Measurements from ENCODE around the gene NIN. TPM values are rescaled to one million over a fixed set of nuclear protein-coding genes. Genes with fewer than 3 reads are reported as not detected.

NIN gene
- total and polyA plus RNA-seq, 4 donors, result 1.7 to 11.1 (median 4.0) TPM

DNA sequence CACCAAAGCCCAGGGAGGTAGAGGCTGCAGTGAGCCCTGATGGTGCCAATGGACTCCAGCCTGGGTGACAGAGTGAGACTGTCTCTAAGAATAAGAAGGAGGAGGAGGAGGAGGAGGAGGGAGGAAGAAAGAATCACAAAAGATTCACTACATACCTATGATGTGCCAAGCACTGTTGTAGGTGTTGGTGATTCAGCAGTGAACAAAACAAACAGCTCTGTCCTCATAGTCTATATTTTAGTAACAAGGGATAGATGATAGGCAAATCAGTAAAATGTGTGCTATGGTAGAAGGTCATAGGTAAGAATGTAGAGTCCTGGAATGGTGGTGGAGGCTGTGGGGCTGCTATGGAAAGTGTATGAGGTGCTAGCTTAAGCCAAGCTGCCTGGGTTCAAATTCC lies 22.9 kb upstream of the NIN start:
- no peak for DNase-seq (ENCODE audit: low spot score)
- TF ChIP-seq, protein P1, sequence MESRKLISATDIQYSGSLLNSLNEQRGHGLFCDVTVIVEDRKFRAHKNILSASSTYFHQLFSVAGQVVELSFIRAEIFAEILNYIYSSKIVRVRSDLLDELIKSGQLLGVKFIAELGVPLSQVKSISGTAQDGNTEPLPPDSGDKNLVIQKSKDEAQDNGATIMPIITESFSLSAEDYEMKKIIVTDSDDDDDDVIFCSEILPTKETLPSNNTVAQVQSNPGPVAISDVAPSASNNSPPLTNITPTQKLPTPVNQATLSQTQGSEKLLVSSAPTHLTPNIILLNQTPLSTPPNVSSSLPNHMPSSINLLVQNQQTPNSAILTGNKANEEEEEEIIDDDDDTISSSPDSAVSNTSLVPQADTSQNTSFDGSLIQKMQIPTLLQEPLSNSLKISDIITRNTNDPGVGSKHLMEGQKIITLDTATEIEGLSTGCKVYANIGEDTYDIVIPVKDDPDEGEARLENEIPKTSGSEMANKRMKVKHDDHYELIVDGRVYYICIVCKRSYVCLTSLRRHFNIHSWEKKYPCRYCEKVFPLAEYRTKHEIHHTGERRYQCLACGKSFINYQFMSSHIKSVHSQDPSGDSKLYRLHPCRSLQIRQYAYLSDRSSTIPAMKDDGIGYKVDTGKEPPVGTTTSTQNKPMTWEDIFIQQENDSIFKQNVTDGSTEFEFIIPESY (IDR thresholded peaks at IDR 0.05), result no peak
- no peak for TF ChIP-seq GABPA (IDR thresholded peaks at IDR 0.05 in 1 of 2, conservative IDR thresholded peaks at IDR 0.05 in 1 of 2)
- TF ChIP-seq, protein P2, sequence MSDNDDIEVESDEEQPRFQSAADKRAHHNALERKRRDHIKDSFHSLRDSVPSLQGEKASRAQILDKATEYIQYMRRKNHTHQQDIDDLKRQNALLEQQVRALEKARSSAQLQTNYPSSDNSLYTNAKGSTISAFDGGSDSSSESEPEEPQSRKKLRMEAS (IDR thresholded peaks at IDR 0.05), result no peak
- no peak for TF ChIP-seq RXRA (IDR thresholded peaks at IDR 0.05)
- TF ChIP-seq NR2F2 (IDR thresholded peaks at IDR 0.05), result no peak
- TF ChIP-seq FOXA1 (IDR thresholded peaks at IDR 0.05), result no peak
- no peak for TF ChIP-seq RAD21 (IDR thresholded peaks at IDR 0.05)
- TF ChIP-seq, protein P3, sequence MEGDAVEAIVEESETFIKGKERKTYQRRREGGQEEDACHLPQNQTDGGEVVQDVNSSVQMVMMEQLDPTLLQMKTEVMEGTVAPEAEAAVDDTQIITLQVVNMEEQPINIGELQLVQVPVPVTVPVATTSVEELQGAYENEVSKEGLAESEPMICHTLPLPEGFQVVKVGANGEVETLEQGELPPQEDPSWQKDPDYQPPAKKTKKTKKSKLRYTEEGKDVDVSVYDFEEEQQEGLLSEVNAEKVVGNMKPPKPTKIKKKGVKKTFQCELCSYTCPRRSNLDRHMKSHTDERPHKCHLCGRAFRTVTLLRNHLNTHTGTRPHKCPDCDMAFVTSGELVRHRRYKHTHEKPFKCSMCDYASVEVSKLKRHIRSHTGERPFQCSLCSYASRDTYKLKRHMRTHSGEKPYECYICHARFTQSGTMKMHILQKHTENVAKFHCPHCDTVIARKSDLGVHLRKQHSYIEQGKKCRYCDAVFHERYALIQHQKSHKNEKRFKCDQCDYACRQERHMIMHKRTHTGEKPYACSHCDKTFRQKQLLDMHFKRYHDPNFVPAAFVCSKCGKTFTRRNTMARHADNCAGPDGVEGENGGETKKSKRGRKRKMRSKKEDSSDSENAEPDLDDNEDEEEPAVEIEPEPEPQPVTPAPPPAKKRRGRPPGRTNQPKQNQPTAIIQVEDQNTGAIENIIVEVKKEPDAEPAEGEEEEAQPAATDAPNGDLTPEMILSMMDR (IDR thresholded peaks at IDR 0.05; ENCODE audit: low read depth, low read length, missing input control), result no peak
- TF ChIP-seq JUND (IDR thresholded peaks at IDR 0.05), result no peak
- no peak for TF ChIP-seq HNF4A (conservative IDR thresholded peaks at IDR 0.05)
- TF ChIP-seq, protein P4, sequence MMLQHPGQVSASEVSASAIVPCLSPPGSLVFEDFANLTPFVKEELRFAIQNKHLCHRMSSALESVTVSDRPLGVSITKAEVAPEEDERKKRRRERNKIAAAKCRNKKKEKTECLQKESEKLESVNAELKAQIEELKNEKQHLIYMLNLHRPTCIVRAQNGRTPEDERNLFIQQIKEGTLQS (IDR thresholded peaks at IDR 0.05), result no peak
- no peak for TF ChIP-seq SP1 (IDR thresholded peaks at IDR 0.05)
- TF ChIP-seq TAF1 (conservative IDR thresholded peaks at IDR 0.05), result no peak
- no peak for TF ChIP-seq EGR1 (IDR thresholded peaks at IDR 0.05; ENCODE audit: low read depth in 2 of 2)
- TF ChIP-seq FOXA2 (IDR thresholded peaks at IDR 0.05), result no peak
- TF ChIP-seq HNF4G (IDR thresholded peaks at IDR 0.05), result no peak
- TF ChIP-seq, protein P5, sequence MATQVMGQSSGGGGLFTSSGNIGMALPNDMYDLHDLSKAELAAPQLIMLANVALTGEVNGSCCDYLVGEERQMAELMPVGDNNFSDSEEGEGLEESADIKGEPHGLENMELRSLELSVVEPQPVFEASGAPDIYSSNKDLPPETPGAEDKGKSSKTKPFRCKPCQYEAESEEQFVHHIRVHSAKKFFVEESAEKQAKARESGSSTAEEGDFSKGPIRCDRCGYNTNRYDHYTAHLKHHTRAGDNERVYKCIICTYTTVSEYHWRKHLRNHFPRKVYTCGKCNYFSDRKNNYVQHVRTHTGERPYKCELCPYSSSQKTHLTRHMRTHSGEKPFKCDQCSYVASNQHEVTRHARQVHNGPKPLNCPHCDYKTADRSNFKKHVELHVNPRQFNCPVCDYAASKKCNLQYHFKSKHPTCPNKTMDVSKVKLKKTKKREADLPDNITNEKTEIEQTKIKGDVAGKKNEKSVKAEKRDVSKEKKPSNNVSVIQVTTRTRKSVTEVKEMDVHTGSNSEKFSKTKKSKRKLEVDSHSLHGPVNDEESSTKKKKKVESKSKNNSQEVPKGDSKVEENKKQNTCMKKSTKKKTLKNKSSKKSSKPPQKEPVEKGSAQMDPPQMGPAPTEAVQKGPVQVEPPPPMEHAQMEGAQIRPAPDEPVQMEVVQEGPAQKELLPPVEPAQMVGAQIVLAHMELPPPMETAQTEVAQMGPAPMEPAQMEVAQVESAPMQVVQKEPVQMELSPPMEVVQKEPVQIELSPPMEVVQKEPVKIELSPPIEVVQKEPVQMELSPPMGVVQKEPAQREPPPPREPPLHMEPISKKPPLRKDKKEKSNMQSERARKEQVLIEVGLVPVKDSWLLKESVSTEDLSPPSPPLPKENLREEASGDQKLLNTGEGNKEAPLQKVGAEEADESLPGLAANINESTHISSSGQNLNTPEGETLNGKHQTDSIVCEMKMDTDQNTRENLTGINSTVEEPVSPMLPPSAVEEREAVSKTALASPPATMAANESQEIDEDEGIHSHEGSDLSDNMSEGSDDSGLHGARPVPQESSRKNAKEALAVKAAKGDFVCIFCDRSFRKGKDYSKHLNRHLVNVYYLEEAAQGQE (IDR thresholded peaks at IDR 0.05), result no peak
- H3K27me3 ChIP-seq (ENCODE audit: control insufficient read depth in 4 of 4, insufficient read depth in 4 of 4, low read length in 3 of 4), result no peaks in the 10 kb centered on the region
- no peak overlapping the region for H3K27ac ChIP-seq (ENCODE audit: low read depth in 1 of 2, low read length in 2 of 2)
- no peaks in the 10 kb centered on the region for H3K36me3 ChIP-seq (ENCODE audit: control insufficient read depth in 4 of 4, insufficient read depth in 3 of 4, low read depth in 1 of 4, low read length in 3 of 4)
- H3K4me3 ChIP-seq (ENCODE audit: low read depth in 1 of 3, low read length in 3 of 3), result no peak overlapping the region
- H3K9ac ChIP-seq (ENCODE audit: low read depth in 1 of 2, low read length in 2 of 2), result no peak overlapping the region
- H3K9me3 ChIP-seq (ENCODE audit: control insufficient read depth in 4 of 4, low read length in 3 of 4), result no peaks in the 10 kb centered on the region
- H3K4me1 ChIP-seq (ENCODE audit: control insufficient read depth in 4 of 4, insufficient read depth in 4 of 4, low read length in 3 of 4), result no peaks in the 10 kb centered on the region

Measured in liver (tissue), 9 donors.